Tibial nerve (tissue), 4 donors: ENCODE results near the gene TMEM121.

Experiments
- EP300 ChIP-seq, 2 donors: sonication (generic); formaldehyde crosslinking; IDR thresholded peaks; one replicate each; pipeline ENCODE4 v1.6.1; 2017; ENCODE audit warnings: antibody characterized with exemption in 2 of 2, mild to moderate bottlenecking in 1 of 2
- POLR2A ChIP-seq, 2 donors: fragments of 450-650 bp; IDR thresholded peaks; one replicate each; pipeline ENCODE4 v1.6.1; 2017; ENCODE audit warnings: antibody characterized with exemption in 2 of 2, mild to moderate bottlenecking in 2 of 2, moderate library complexity in 2 of 2
- TF ChIP-seq, protein P1 (sequence below), 5 experiments: fragments of 200-600 bp in 3 of 5; fragments of 450-650 bp in 2 of 5; sonication (generic) in 3 of 5; IDR thresholded peaks; one replicate each; pipeline ENCODE4 v1.5.1; 2016 to 2019; ENCODE audit warnings: antibody characterized with exemption in 5 of 5, mild to moderate bottlenecking in 3 of 5, moderate library complexity in 2 of 5

DNA sequence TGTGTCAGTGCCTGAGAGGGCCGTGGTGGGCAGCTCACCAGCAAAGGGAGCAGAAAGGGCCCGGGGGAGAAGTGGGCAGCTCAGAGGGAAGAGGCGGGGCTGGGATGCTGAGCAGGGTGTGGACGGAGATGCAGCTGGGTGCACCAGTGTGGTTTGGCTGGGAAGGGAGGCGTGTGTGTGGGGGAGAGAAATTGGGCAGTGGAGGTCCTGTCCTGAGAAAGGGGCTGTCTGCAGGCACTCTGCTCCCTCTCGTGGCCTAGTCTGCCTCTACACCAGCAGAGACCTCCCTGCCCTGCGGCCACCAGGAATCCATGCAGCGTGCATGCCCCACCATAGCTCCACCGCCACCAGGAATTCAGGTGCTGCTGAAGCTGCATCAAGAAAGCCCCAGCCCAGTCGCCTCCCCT, 6.4 kb downstream of the TMEM121 start:
- TF ChIP-seq POLR2A (IDR thresholded peaks at IDR 0.05) (no peak), EP300 (IDR thresholded peaks at IDR 0.05) (no peak)
- TF ChIP-seq, protein P1, sequence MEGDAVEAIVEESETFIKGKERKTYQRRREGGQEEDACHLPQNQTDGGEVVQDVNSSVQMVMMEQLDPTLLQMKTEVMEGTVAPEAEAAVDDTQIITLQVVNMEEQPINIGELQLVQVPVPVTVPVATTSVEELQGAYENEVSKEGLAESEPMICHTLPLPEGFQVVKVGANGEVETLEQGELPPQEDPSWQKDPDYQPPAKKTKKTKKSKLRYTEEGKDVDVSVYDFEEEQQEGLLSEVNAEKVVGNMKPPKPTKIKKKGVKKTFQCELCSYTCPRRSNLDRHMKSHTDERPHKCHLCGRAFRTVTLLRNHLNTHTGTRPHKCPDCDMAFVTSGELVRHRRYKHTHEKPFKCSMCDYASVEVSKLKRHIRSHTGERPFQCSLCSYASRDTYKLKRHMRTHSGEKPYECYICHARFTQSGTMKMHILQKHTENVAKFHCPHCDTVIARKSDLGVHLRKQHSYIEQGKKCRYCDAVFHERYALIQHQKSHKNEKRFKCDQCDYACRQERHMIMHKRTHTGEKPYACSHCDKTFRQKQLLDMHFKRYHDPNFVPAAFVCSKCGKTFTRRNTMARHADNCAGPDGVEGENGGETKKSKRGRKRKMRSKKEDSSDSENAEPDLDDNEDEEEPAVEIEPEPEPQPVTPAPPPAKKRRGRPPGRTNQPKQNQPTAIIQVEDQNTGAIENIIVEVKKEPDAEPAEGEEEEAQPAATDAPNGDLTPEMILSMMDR (IDR thresholded peaks at IDR 0.05): peak in 2 of 5 experiments; percentile 7 to 16
